Liver (tissue), 9 donors: ENCODE measurements around the gene PROX1. TPM values are rescaled to one million over a fixed set of nuclear protein-coding genes. Genes with fewer than 3 reads are reported as not detected.

ENCODE experiments used
- DNase-seq: peaks from one replicate; pipeline ENCODE4 v3.0.0-alpha.2; 2017; ENCODE audit warnings: low spot score
- H3K27ac ChIP-seq, 2 donors: one replicate each; pipeline ENCODE4 v1.7.0; 2013; ENCODE audit warnings: inconsistent platforms in 2 of 2, low read length in 2 of 2, control low read depth in 1 of 2, low read depth in 1 of 2, mild to moderate bottlenecking in 1 of 2
- H3K27me3 ChIP-seq, 4 donors: one replicate each; pipeline versions ENCODE4 v1.6.1 to v1.7.0; 2013; ENCODE audit warnings: low read length in 3 of 4, inconsistent platforms in 1 of 4, mild to moderate bottlenecking in 1 of 4, moderate library complexity in 1 of 4; ENCODE audit not compliant: control insufficient read depth in 4 of 4, insufficient read depth in 4 of 4
- H3K36me3 ChIP-seq, 4 donors: one replicate each; pipeline versions ENCODE4 v1.6.1 to v1.7.0; 2013; ENCODE audit warnings: low read length in 3 of 4, mild to moderate bottlenecking in 3 of 4, low read depth in 1 of 4, moderate library complexity in 1 of 4; ENCODE audit not compliant: control insufficient read depth in 4 of 4, insufficient read depth in 3 of 4
- H3K4me1 ChIP-seq, 4 donors: one replicate each; pipeline versions ENCODE4 v1.6.1 to v1.7.0; 2013; ENCODE audit warnings: low read length in 3 of 4, mild to moderate bottlenecking in 3 of 4, moderate library complexity in 1 of 4; ENCODE audit not compliant: control insufficient read depth in 4 of 4, insufficient read depth in 4 of 4
- H3K4me3 ChIP-seq, 3 donors: one replicate each; pipeline versions ENCODE4 v1.6.1 to v1.7.0; 2013; ENCODE audit warnings: low read length in 3 of 3, control low read depth in 1 of 3, low read depth in 1 of 3, mild to moderate bottlenecking in 1 of 3
- H3K9ac ChIP-seq, 2 donors: one replicate each; pipeline ENCODE4 v1.7.0; 2013; ENCODE audit warnings: low read length in 2 of 2, mild to moderate bottlenecking in 2 of 2, moderate library complexity in 2 of 2, control low read depth in 1 of 2, low read depth in 1 of 2
- H3K9me3 ChIP-seq, 4 donors: one replicate each; pipeline versions ENCODE4 v1.6.1 to v1.7.0; 2013; ENCODE audit warnings: low read length in 3 of 4; ENCODE audit not compliant: control insufficient read depth in 4 of 4
- CTCF ChIP-seq: fragments of 150-350 bp; IDR thresholded peaks from 2 replicates; pipeline ENCODE4 v1.5.1; 2017; ENCODE audit warnings: improper control_type of control experiment, low read depth, low read length; ENCODE audit not compliant: missing input control
- EGR1 ChIP-seq, 2 donors: IDR thresholded peaks; 2 replicates each; pipeline ENCODE4 v1.6.1; 2016 to 2018; ENCODE audit warnings: antibody characterized with exemption in 2 of 2, low read depth in 2 of 2
- FOXA1 ChIP-seq: IDR thresholded peaks from 2 replicates; pipeline ENCODE4 v1.6.1; 2016; ENCODE audit warnings: antibody characterized with exemption
- FOXA2 ChIP-seq: IDR thresholded peaks from 2 replicates; pipeline ENCODE4 v1.6.1; 2016; ENCODE audit warnings: antibody characterized with exemption
- GABPA ChIP-seq, 2 donors: IDR thresholded peaks in 1 of 2; conservative IDR thresholded peaks in 1 of 2; 2 replicates each; pipeline ENCODE4 v1.6.1; 2016; ENCODE audit warnings: antibody characterized with exemption in 2 of 2, mild to moderate bottlenecking in 1 of 2, moderate library complexity in 1 of 2
- HNF4A ChIP-seq, 2 donors: conservative IDR thresholded peaks; 2 replicates each; pipeline ENCODE4 v1.6.1; 2016; ENCODE audit warnings: antibody characterized with exemption in 2 of 2, mild to moderate bottlenecking in 2 of 2
- HNF4G ChIP-seq: IDR thresholded peaks from 2 replicates; pipeline ENCODE4 v1.6.1; 2016; ENCODE audit warnings: antibody characterized with exemption
- JUND ChIP-seq, 2 donors: IDR thresholded peaks; 2 replicates each; pipeline ENCODE4 v1.6.1; 2016; ENCODE audit warnings: antibody characterized with exemption in 2 of 2
- NR2F2 ChIP-seq: IDR thresholded peaks from 2 replicates; pipeline ENCODE4 v1.6.1; 2016; ENCODE audit warnings: antibody characterized with exemption
- RAD21 ChIP-seq, 2 donors: IDR thresholded peaks; 2 replicates each; pipeline ENCODE4 v1.6.1; 2016; ENCODE audit warnings: antibody characterized with exemption in 2 of 2, mild to moderate bottlenecking in 2 of 2
- RXRA ChIP-seq, 2 donors: IDR thresholded peaks; 2 replicates each; pipeline ENCODE4 v1.6.1; 2017 to 2018; ENCODE audit warnings: antibody characterized with exemption in 2 of 2, mild to moderate bottlenecking in 1 of 2
- SP1 ChIP-seq: IDR thresholded peaks from 2 replicates; pipeline ENCODE4 v1.6.1; 2018; ENCODE audit warnings: antibody characterized with exemption, mild to moderate bottlenecking
- TAF1 ChIP-seq: conservative IDR thresholded peaks from 2 replicates; pipeline ENCODE4 v1.6.1; 2016; ENCODE audit warnings: antibody characterized with exemption, mild to moderate bottlenecking
- YY1 ChIP-seq: IDR thresholded peaks from 2 replicates; pipeline ENCODE4 v1.6.1; 2016; ENCODE audit warnings: antibody characterized with exemption, mild to moderate bottlenecking
- ZBTB33 ChIP-seq: IDR thresholded peaks from 2 replicates; pipeline ENCODE4 v1.6.1; 2016; ENCODE audit warnings: antibody characterized with exemption
- WGBS: extraction: QIAGEN DNeasy Blood & Tissue Kit; methylation state at CpG from one replicate; pipeline ENCODE4 v1.1.7; 2013; 5-methylcytosine and 5-hydroxymethylcytosine counted together
- polyA plus RNA-seq, 2 donors: library from polyadenylated mRNA; stranded (reverse) in 1 of 2; unstranded in 1 of 2; fragments of 200-250 nt in 1 of 2; fragments of >200 nt in 1 of 2; fragmentation: Nextera tagmentation in 1 of 2; extraction: Ambion mirVana in 1 of 2; gene quantifications; one replicate each; pipeline versions ENCODE4 v1.2.1 to v1.2.3, GENCODE V29; 2013 to 2015
- total RNA-seq, 2 donors: library from RNA; depleted of rRNA; stranded (reverse); fragments of >200 nt; gene quantifications; one replicate each; pipeline ENCODE4 v1.2.3, GENCODE V29; 2014
- TF ChIP-seq, protein P1 (sequence below): IDR thresholded peaks from 2 replicates; pipeline ENCODE4 v1.6.1; 2016; ENCODE audit warnings: antibody characterized with exemption
- TF ChIP-seq, protein P2 (sequence below): IDR thresholded peaks from 2 replicates; pipeline ENCODE4 v1.6.1; 2016; ENCODE audit warnings: antibody characterized with exemption, mild to moderate bottlenecking
- TF ChIP-seq, protein P3 (sequence below): IDR thresholded peaks from 2 replicates; pipeline ENCODE4 v1.6.1; 2016; ENCODE audit warnings: antibody characterized with exemption
- donor health status: healthy.
- donor health status: healthy.
- donor health status: healthy.
- donor health status: healthy.
- donor health status: healthy.

PROX1 gene
- total and polyA plus RNA-seq, 4 donors = 18.3 to 101 (median 31.3) TPM

DNA sequence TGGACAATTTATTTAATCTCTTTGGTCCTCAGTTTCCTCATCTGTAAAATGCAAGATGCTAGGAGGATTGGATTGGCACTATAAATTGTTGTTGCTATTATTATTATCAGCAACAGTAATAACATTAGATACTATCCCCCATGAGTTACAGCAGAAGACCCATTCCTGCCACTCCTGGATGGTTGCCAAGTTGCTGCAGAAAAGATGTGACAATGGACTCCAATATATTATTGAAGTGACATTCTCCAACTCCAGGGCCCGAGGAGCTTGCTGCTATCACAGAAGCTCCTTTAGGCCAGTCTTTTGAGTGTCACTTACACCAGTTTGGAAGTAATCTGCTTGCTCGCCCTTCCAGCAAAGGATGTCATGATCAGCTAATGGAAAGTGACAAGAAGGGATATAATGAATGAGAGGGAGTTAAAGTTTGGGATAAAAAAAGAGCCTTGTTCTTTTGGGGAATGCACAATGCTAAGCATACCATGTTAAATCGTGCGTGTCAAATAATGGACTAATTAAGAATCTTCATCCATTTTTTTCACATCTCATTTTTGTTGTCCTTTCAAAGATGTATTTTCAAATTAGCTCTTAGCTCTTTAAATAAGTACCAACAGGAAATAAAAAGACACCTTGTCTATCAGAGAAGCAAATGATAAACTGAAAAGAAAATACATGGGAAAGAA is 19.5 kb upstream of the PROX1 start:
- Histone ChIP-seq H3K27me3 (no peaks in the 10 kb centered on the region), H3K27ac (no peak overlapping the region), H3K4me1 (peaks cover 0 to 6% (median 1%) of the 10 kb centered on the region in 4 donors), H3K9me3 (no peaks in the 10 kb centered on the region), H3K9ac (no peak overlapping the region), H3K36me3 (no peaks in the 10 kb centered on the region), H3K4me3 (no peak overlapping the region)
- no peak for TF ChIP-seq TAF1
- no peak for TF ChIP-seq CTCF
- TF ChIP-seq ZBTB33 = no peak
- TF ChIP-seq, protein P1, sequence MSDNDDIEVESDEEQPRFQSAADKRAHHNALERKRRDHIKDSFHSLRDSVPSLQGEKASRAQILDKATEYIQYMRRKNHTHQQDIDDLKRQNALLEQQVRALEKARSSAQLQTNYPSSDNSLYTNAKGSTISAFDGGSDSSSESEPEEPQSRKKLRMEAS = no peak
- TF ChIP-seq NR2F2 = no peak
- TF ChIP-seq RAD21 (IDR thresholded peaks at IDR 0.05) = no peak
- TF ChIP-seq HNF4G = no peak
- no peak for TF ChIP-seq SP1
- no peak for TF ChIP-seq YY1
- TF ChIP-seq HNF4A (conservative IDR thresholded peaks at IDR 0.05) = no peak
- TF ChIP-seq, protein P2, sequence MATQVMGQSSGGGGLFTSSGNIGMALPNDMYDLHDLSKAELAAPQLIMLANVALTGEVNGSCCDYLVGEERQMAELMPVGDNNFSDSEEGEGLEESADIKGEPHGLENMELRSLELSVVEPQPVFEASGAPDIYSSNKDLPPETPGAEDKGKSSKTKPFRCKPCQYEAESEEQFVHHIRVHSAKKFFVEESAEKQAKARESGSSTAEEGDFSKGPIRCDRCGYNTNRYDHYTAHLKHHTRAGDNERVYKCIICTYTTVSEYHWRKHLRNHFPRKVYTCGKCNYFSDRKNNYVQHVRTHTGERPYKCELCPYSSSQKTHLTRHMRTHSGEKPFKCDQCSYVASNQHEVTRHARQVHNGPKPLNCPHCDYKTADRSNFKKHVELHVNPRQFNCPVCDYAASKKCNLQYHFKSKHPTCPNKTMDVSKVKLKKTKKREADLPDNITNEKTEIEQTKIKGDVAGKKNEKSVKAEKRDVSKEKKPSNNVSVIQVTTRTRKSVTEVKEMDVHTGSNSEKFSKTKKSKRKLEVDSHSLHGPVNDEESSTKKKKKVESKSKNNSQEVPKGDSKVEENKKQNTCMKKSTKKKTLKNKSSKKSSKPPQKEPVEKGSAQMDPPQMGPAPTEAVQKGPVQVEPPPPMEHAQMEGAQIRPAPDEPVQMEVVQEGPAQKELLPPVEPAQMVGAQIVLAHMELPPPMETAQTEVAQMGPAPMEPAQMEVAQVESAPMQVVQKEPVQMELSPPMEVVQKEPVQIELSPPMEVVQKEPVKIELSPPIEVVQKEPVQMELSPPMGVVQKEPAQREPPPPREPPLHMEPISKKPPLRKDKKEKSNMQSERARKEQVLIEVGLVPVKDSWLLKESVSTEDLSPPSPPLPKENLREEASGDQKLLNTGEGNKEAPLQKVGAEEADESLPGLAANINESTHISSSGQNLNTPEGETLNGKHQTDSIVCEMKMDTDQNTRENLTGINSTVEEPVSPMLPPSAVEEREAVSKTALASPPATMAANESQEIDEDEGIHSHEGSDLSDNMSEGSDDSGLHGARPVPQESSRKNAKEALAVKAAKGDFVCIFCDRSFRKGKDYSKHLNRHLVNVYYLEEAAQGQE = no peak
- TF ChIP-seq FOXA1 = no peak
- TF ChIP-seq GABPA (IDR thresholded peaks at IDR 0.05 in 1 of 2, conservative IDR thresholded peaks at IDR 0.05 in 1 of 2) = no peak
- TF ChIP-seq JUND (IDR thresholded peaks at IDR 0.05) = no peak
- TF ChIP-seq, protein P3, sequence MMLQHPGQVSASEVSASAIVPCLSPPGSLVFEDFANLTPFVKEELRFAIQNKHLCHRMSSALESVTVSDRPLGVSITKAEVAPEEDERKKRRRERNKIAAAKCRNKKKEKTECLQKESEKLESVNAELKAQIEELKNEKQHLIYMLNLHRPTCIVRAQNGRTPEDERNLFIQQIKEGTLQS = no peak
- TF ChIP-seq RXRA (IDR thresholded peaks at IDR 0.05) = no peak
- TF ChIP-seq FOXA2 = no peak
- no peak for TF ChIP-seq EGR1 (IDR thresholded peaks at IDR 0.05; ENCODE audit: low read depth in 2 of 2)
- WGBS = 89% methylated on average over 4 of the region's 4 CpGs
- no peak for DNase-seq
